HepG2 (cell line): ENCODE data around the gene ATP6V0E1. TPM values are rescaled to one million over a fixed set of nuclear protein-coding genes. Genes with fewer than 3 reads are reported as not detected.

Source experiments
- CEBPZ ChIP-seq: IDR thresholded peaks from 2 replicates; pipeline ENCODE4 v1.6.1; 2012; ENCODE audit warnings: low read length, improper control_type of control experiment
- FOXA1 ChIP-seq, 2 experiments: fragments of 450-650 bp in 1 of 2; sonication (generic) in 1 of 2; formaldehyde crosslinking in 1 of 2; IDR thresholded peaks; 2 replicates each; pipeline versions ENCODE4 v1.4.0 to v1.6.1; 2016 to 2020; ENCODE audit warnings: missing genetic modification reagents in 1 of 2
- GTF3A ChIP-seq: sonication (generic); formaldehyde crosslinking; conservative IDR thresholded peaks from 2 replicates; pipeline ENCODE4 v1.4.0; 2020; ENCODE audit warnings: mild to moderate bottlenecking, missing genetic modification reagents
- HIC2 ChIP-seq: sonication (generic); formaldehyde crosslinking; IDR thresholded peaks from 2 replicates; pipeline ENCODE4 v1.9.0; 2022; ENCODE audit warnings: low read depth, missing genetic modification reagents
- MEIS1 ChIP-seq: sonication (generic); formaldehyde crosslinking; IDR thresholded peaks from 2 replicates; pipeline ENCODE4 v1.9.0; 2021; ENCODE audit warnings: mild to moderate bottlenecking, missing genetic modification reagents, moderate library complexity, borderline replicate concordance
- MTA1 ChIP-seq: sonication (generic); formaldehyde crosslinking; IDR thresholded peaks from 2 replicates; pipeline ENCODE4 v1.4.0; 2020; ENCODE audit warnings: missing genetic modification reagents, mild to moderate bottlenecking, borderline replicate concordance
- MYNN ChIP-seq: sonication (generic); formaldehyde crosslinking; IDR thresholded peaks from 2 replicates; pipeline ENCODE4 v1.4.0; 2020; ENCODE audit warnings: mild to moderate bottlenecking, low read depth, missing genetic modification reagents
- POLR2AphosphoS5 ChIP-seq: IDR thresholded peaks from 2 replicates; pipeline ENCODE4 v1.6.1; 2012; ENCODE audit warnings: low read depth, low read length
- PPARG ChIP-seq: conservative IDR thresholded peaks from 2 replicates; pipeline ENCODE4 v1.6.1; 2016; ENCODE audit warnings: missing biosample characterization, missing genetic modification reagents
- PRDM4 ChIP-seq: sonication (generic); formaldehyde crosslinking; IDR thresholded peaks from 2 replicates; pipeline ENCODE4 v1.9.0; 2021; ENCODE audit warnings: missing genetic modification reagents, borderline replicate concordance
- SALL1 ChIP-seq: sonication (generic); formaldehyde crosslinking; IDR thresholded peaks from 2 replicates; pipeline ENCODE4 v1.8.0; 2022; ENCODE audit warnings: mild to moderate bottlenecking, missing genetic modification reagents
- SIX4 ChIP-seq: sonication (generic); formaldehyde crosslinking; IDR thresholded peaks from 2 replicates; pipeline ENCODE4 v1.4.0; 2020; ENCODE audit warnings: missing genetic modification reagents
- TAF1 ChIP-seq: sonication (generic); formaldehyde crosslinking; IDR thresholded peaks from 2 replicates; pipeline ENCODE4 v1.4.0; 2020; ENCODE audit warnings: missing genetic modification reagents
- TAF15 ChIP-seq: fragments of 200-400 bp; formaldehyde crosslinking; IDR thresholded peaks from one replicate; pipeline ENCODE4 v1.6.1; 2018; ENCODE audit warnings: mild to moderate bottlenecking, low read depth, low read length; ENCODE audit not compliant: poor library complexity, severe bottlenecking
- THAP11 ChIP-seq: IDR thresholded peaks from 2 replicates; pipeline ENCODE4 v1.6.1; 2016; ENCODE audit warnings: missing biosample characterization, missing genetic modification reagents
- ZBTB21 ChIP-seq: sonication (generic); formaldehyde crosslinking; IDR thresholded peaks from 2 replicates; pipeline ENCODE4 v1.4.0; 2020; ENCODE audit warnings: missing genetic modification reagents
- ZNF512 ChIP-seq: sonication (generic); formaldehyde crosslinking; IDR thresholded peaks from 2 replicates; pipeline ENCODE4 v1.4.0; 2020; ENCODE audit warnings: mild to moderate bottlenecking, missing genetic modification reagents
- ZNF709 ChIP-seq: sonication (generic); formaldehyde crosslinking; IDR thresholded peaks from 2 replicates; pipeline ENCODE4 v1.5.0; 2020; ENCODE audit warnings: mild to moderate bottlenecking, missing genetic modification reagents
- ZNF724P ChIP-seq: sonication (generic); formaldehyde crosslinking; IDR thresholded peaks from 2 replicates; pipeline ENCODE4 v1.8.0; 2022; ENCODE audit warnings: missing genetic modification reagents, borderline replicate concordance
- polyA plus RNA-seq, 8 experiments: library from polyadenylated mRNA; depleted of rRNA in 3 of 8; stranded (reverse) in 7 of 8; unstranded in 1 of 8; fragments of >200 nt; fragmentation: Illumina TruSeq in 4 of 8; extraction: Trizol in 4 of 8; gene quantifications; 2 replicates each; pipeline versions ENCODE4 v1.2.1 to v1.2.3, GENCODE V29; 2011 to 2016; ENCODE audit warnings: low read depth in 4 of 8, missing spikeins in 1 of 8, mixed read lengths in 1 of 8; ENCODE audit not compliant: insufficient read depth in 1 of 8
- total RNA-seq, 5 experiments: library from RNA; depleted of rRNA; stranded (reverse); fragments of >200 nt; fragmentation: Illumina TruSeq; extraction: Trizol; gene quantifications; 2 replicates each; pipeline ENCODE4 v1.2.3, GENCODE V29; 2016; ENCODE audit warnings: low read depth in 1 of 5

ATP6V0E1 gene
- total and polyA plus RNA-seq, 2 of the 13 experiments (the other 11 are each of a cell fraction or from before 2014, with no cell fraction given): 143 to 215 TPM

- no peak for TF ChIP-seq MTA1 (CRISPR knock-in tag)
- no peak for TF ChIP-seq MEIS1 (CRISPR knock-in tag)
- peak; percentile 44; the same call in 1 of the 2 replicates for TF ChIP-seq PPARG
- TF ChIP-seq THAP11: peak; percentile 81
- no peak for TF ChIP-seq MYNN (CRISPR knock-in tag)
- no peak for TF ChIP-seq TAF15
- no peak for TF ChIP-seq HIC2 (CRISPR knock-in tag)
- TF ChIP-seq SIX4: no peak
- TF ChIP-seq TAF1: peak; percentile 66; the same call in 1 of the 2 replicates
- TF ChIP-seq PRDM4 (CRISPR knock-in tag): no peak
- no peak for TF ChIP-seq GTF3A (CRISPR knock-in tag)
- TF ChIP-seq ZNF709 (CRISPR knock-in tag): no peak
- TF ChIP-seq ZNF512 (CRISPR knock-in tag): no peak
- no peak for TF ChIP-seq ZBTB21
- TF ChIP-seq FOXA1 (IDR thresholded peaks at IDR 0.05): no peak
- TF ChIP-seq FOXA1 (CRISPR knock-in tag; IDR thresholded peaks at IDR 0.05): no peak; the same call in 1 of the 2 replicates
- no peak for TF ChIP-seq ZNF724P
- TF ChIP-seq POLR2AphosphoS5: peak; percentile 70
- no peak for TF ChIP-seq CEBPZ
- TF ChIP-seq SALL1 (CRISPR knock-in tag): peak; percentile 57; the same call in 1 of the 2 replicates
These were observed 73.7 kb downstream of the ATP6V0E1 start (continued) for GRCh38 chr5:173057062-173057924.
